NT2/D1 (cell line): ENCODE data around the gene TTI1.

ENCODE experiments used
- DNase-seq: peaks from one replicate; pipeline ENCODE4 v3.0.0-alpha.2; 2011; ENCODE audit warnings: low read depth, low spot score
- H3K27me3 ChIP-seq: 2 replicates; pipeline ENCODE4 v1.6.0; 2011; ENCODE audit warnings: mild to moderate bottlenecking; ENCODE audit not compliant: insufficient read length, insufficient read depth
- H3K36me3 ChIP-seq: 2 replicates; pipeline ENCODE4 v1.6.1; 2011; ENCODE audit warnings: mild to moderate bottlenecking, low read length, mixed read lengths; ENCODE audit not compliant: insufficient read depth, insufficient read length
- H3K4me1 ChIP-seq: 2 replicates; pipeline ENCODE4 v1.5.1; 2011; ENCODE audit not compliant: insufficient read depth, insufficient read length
- H3K4me3 ChIP-seq: 2 replicates; pipeline ENCODE4 v1.5.1; 2011; ENCODE audit warnings: low read depth; ENCODE audit not compliant: insufficient read length
- H3K9ac ChIP-seq: 2 replicates; pipeline ENCODE4 v1.6.0; 2011; ENCODE audit warnings: low read depth; ENCODE audit not compliant: insufficient read length
- H3K9me3 ChIP-seq: 2 replicates; pipeline ENCODE4 v1.5.1; 2011; ENCODE audit warnings: mild to moderate bottlenecking, low read length; ENCODE audit not compliant: insufficient read depth
- SUZ12 ChIP-seq: IDR thresholded peaks from 2 replicates; pipeline ENCODE4 v1.6.1; 2011; ENCODE audit not compliant: insufficient read length, insufficient read depth; ENCODE audit errors: extremely low read depth
- YY1 ChIP-seq: IDR thresholded peaks from 2 replicates; pipeline ENCODE4 v1.6.1; 2011; ENCODE audit not compliant: insufficient read length, insufficient read depth
- ZNF274 ChIP-seq: IDR thresholded peaks from 2 replicates; pipeline ENCODE4 v1.6.1; 2011; ENCODE audit warnings: mild to moderate bottlenecking, low read depth, low read length

Gene TTI1

DNA sequence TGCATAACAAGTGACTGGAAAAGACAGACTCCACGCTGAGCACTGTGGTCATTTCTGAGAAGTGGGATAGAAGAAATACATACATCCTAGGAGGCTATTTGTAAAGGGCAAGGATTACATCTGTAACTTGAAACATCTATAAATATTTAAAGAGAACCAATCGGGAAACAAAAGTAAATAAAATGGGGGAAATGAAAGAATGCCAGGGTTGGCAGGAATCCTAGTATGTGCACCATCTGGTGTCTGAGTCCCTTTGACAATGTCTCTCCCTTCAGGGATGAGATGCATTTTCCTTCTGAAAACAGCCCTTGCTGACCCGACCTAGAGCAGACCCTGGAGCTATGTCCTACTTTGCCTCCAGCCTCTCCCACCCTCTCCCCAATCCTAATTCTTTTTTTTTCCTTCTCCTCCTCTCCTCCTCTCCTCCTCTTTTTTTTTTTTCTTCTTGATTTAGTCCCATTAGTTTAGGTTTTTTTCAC is 77.1 kb downstream of the TTI1 start:
- H3K4me3 ChIP-seq, result no peak overlapping the region
- no peaks in the 10 kb centered on the region for H3K27me3 ChIP-seq
- H3K9me3 ChIP-seq, result no peaks in the 10 kb centered on the region
- no peaks in the 10 kb centered on the region for H3K36me3 ChIP-seq
- no peak overlapping the region for H3K9ac ChIP-seq
- no peak for DNase-seq
- H3K4me1 ChIP-seq, result no peaks in the 10 kb centered on the region
- TF ChIP-seq SUZ12 (no peak), YY1 (no peak), ZNF274 (no peak)

DNA sequence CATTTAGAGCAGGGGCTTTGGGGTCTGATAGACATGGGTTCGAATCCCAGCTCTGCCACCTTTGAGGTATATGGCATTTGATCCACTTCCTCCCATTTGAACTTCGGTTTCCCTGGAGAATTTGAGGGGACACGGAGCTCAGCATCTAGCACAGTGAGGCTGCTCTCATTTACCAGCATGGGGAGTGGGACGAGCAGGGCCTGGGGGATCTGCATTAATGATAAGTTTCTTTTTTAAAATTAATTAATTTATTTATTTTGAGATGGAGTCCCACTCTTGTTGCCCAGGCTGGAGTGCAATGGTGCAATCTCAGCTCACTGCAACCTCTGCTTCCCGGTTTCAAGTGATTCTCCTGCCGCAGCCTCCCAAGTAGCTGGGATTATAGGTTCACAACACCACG is 77.7 kb downstream of the TTI1 start:
- no peaks in the 10 kb centered on the region for H3K27me3 ChIP-seq
- DNase-seq, result no peak
- no peak overlapping the region for H3K4me3 ChIP-seq
- TF ChIP-seq YY1 (no peak), ZNF274 (no peak), SUZ12 (no peak)
- H3K4me1 ChIP-seq, result no peaks in the 10 kb centered on the region
- H3K36me3 ChIP-seq, result no peaks in the 10 kb centered on the region
- H3K9ac ChIP-seq, result no peak overlapping the region
- no peaks in the 10 kb centered on the region for H3K9me3 ChIP-seq

DNA sequence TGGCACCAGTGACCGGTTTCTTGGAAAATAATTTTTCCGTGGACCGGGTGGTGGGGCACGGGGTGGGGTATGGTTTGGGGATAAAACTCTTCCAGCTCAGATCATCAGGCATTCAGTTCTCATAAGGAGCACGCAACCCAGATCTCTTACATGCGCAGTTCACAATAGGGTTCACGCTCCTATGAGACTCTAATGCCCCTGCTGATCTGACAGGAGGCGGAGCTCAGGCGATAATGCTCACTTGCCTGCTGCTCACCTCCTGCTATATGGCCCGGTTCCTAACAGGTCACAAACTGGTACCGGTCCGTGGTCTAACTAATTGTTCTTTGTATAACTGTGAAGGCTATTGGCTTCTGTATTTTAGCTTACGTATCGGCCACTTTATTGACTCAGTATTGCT is 78.6 kb downstream of the TTI1 start:
- Histone ChIP-seq H3K36me3 (no peaks in the 10 kb centered on the region), H3K27me3 (no peaks in the 10 kb centered on the region), H3K9me3 (no peaks in the 10 kb centered on the region), H3K4me3 (no peak overlapping the region), H3K9ac (no peak overlapping the region), H3K4me1 (no peaks in the 10 kb centered on the region)
- no peak for TF ChIP-seq YY1
- no peak for TF ChIP-seq ZNF274
- no peak for TF ChIP-seq SUZ12
- DNase-seq, result no peak

DNA sequence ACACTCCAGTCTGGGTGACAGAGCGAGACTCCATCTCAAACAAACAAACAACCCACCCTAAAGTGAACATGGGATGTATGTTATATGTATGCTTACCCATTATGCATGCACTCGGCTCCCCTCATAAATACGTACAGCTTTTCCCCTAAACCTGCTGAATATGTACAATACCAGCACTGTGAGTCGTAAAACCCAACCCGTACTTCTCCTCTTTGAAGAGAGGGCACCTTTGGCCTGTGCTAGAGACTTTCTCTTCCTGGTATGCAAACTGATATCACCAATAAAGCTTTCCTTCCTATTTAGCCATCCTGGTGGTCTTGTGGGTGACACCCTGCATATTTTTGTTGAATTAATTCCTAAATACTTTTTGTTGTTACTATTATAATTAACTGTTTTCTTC is 79.1 kb downstream of the TTI1 start:
- DNase-seq, result no peak
- no peak overlapping the region for H3K4me3 ChIP-seq
- no peaks in the 10 kb centered on the region for H3K27me3 ChIP-seq
- no peaks in the 10 kb centered on the region for H3K36me3 ChIP-seq
- no peaks in the 10 kb centered on the region for H3K4me1 ChIP-seq
- no peak overlapping the region for H3K9ac ChIP-seq
- H3K9me3 ChIP-seq, result no peaks in the 10 kb centered on the region
- TF ChIP-seq YY1 (no peak), ZNF274 (no peak), SUZ12 (no peak)

DNA sequence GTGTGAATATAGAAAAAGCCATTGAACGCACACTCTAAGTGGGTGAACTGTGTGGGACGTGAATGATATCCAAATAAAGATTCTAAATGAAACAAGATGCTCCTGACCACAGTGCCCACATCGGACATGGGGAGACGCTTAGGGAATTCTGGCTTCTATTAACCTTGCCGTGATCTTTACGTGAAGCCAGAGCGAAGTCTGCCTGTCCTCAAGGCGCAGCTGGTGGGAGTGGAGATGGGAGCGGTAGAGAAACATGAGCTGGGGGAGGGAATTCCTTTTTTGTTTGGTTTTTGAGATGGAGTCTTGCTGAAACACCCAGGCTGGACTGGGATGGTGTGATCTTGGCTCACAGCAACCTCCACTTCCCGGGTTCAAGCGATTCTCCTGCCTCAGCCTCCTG is 84.3 kb downstream of the TTI1 start:
- TF ChIP-seq SUZ12 (no peak), ZNF274 (no peak), YY1 (no peak)
- DNase-seq, result no peak
- Histone ChIP-seq H3K4me3 (no peak overlapping the region), H3K9me3 (peaks cover 13% of the 10 kb centered on the region; the same call in 1 of the 2 replicates), H3K9ac (no peak overlapping the region), H3K27me3 (no peaks in the 10 kb centered on the region), H3K36me3 (no peaks in the 10 kb centered on the region), H3K4me1 (no peaks in the 10 kb centered on the region)

DNA sequence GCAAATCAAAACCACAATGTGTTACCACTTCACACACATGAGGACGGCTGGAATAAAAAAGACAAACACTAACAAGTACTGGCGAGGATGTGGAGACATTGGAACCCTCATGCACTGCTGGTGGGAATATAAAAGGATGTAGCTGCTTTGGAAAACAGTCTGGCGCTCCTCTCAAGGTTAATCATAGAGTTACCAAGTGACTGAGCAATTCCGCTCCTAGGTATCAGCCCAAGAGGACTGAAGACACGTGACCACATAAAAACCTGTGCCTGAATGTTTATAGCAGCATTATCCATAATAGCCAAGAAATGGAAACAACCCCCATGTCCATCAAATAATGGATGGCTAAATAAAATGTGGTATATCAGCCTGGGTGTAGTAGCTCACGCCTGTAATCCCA is 85.3 kb downstream of the TTI1 start:
- Histone ChIP-seq H3K4me3 (no peak overlapping the region), H3K9ac (no peak overlapping the region), H3K4me1 (no peaks in the 10 kb centered on the region), H3K36me3 (no peaks in the 10 kb centered on the region), H3K27me3 (no peaks in the 10 kb centered on the region), H3K9me3 (peaks cover 13% of the 10 kb centered on the region; the same call in 1 of the 2 replicates)
- no peak for DNase-seq
- TF ChIP-seq YY1 (no peak), ZNF274 (no peak), SUZ12 (no peak)

DNA sequence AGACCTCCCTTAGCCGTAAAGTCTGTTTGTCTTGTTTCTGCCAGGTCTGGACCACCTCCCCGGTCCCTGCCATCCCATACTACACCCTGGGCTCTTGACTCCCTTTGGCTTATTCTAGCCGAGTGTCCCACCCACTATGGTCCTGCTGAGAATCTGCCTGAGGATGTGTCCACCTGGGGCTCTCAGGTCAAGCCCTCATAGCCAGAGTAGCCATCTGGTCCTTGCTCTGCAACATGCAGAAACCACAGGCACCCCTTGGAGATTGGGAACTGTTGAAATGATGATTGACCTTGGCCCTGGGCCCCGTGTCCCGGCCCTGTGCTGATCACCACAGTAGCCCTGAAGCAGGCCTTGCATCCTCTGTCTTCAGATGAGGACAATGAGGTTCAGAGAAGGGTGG is 86.3 kb downstream of the TTI1 start:
- no peaks in the 10 kb centered on the region for H3K4me1 ChIP-seq
- no peaks in the 10 kb centered on the region for H3K27me3 ChIP-seq
- H3K36me3 ChIP-seq, result no peaks in the 10 kb centered on the region
- peaks cover 13% of the 10 kb centered on the region; the same call in 1 of the 2 replicates for H3K9me3 ChIP-seq
- DNase-seq, result no peak
- no peak for TF ChIP-seq YY1
- no peak for TF ChIP-seq SUZ12
- TF ChIP-seq ZNF274, result no peak
- no peak overlapping the region for H3K4me3 ChIP-seq
- H3K9ac ChIP-seq, result no peak overlapping the region
